HL-60 (cell line): ENCODE results near the gene KCTD16.

Experiments
- DNase-seq, 2 experiments: peaks; one replicate each; pipeline ENCODE4 v3.0.0-alpha.2; 2010 to 2020; ENCODE audit warnings: low read depth in 1 of 2, low spot score in 1 of 2
- H3K27ac ChIP-seq: fragments of 250-450 bp; sonication (Bioruptor Pico); replicated peaks from 2 replicates; pipeline ENCODE4 v1.5.1; 2020; ENCODE audit warnings: mild to moderate bottlenecking, moderate library complexity
- H3K27me3 ChIP-seq: fragments of 250-450 bp; sonication (Bioruptor Pico); 2 replicates; pipeline ENCODE4 v1.5.1; 2021; ENCODE audit warnings: mild to moderate bottlenecking, moderate library complexity; ENCODE audit not compliant: insufficient read depth, poor library complexity, severe bottlenecking
- H3K4me3 ChIP-seq: replicated peaks from 2 replicates; pipeline ENCODE4 v1.5.1; 2011; ENCODE audit warnings: mild to moderate bottlenecking, control low read depth, low read length; ENCODE audit not compliant: insufficient read depth
- CTCF ChIP-seq: IDR thresholded peaks from one replicate; pipeline ENCODE4 v1.5.1; 2011; ENCODE audit warnings: low read length, control low read depth, inconsistent platforms; ENCODE audit not compliant: insufficient read depth
- GABPA ChIP-seq: IDR thresholded peaks from 2 replicates; pipeline ENCODE4 v1.6.1; 2012; ENCODE audit warnings: low read depth
- POLR2AphosphoS5 ChIP-seq: IDR thresholded peaks from 2 replicates; pipeline ENCODE4 v1.6.1; 2012; ENCODE audit warnings: low read depth
- REST ChIP-seq: IDR thresholded peaks from 2 replicates; pipeline ENCODE4 v1.6.1; 2012; ENCODE audit warnings: low read depth; ENCODE audit not compliant: insufficient replicate concordance
- SPI1 ChIP-seq: IDR thresholded peaks from 2 replicates; pipeline ENCODE4 v1.6.1; 2012; ENCODE audit warnings: low read depth, mild to moderate bottlenecking, borderline replicate concordance

Gene KCTD16

GRCh38 chr5:144463481-144464223 is 293.0 kb downstream of the KCTD16 start:
- Histone ChIP-seq H3K4me3 (no peak overlapping the region), H3K27ac (no peak overlapping the region), H3K27me3 (no peaks in the 10 kb centered on the region)
- DNase-seq = no peak
- TF ChIP-seq GABPA (no peak), SPI1 (no peak), POLR2AphosphoS5 (no peak), CTCF (no peak), REST (no peak)

GRCh38 chr5:144464306-144464705 is 293.6 kb downstream of the KCTD16 start:
- no peak for DNase-seq
- Histone ChIP-seq H3K27ac (no peak overlapping the region), H3K27me3 (no peaks in the 10 kb centered on the region), H3K4me3 (no peak overlapping the region)
- TF ChIP-seq POLR2AphosphoS5 (no peak), SPI1 (no peak), GABPA (no peak), REST (no peak), CTCF (no peak)

GRCh38 chr5:144465441-144465840 is 294.8 kb downstream of the KCTD16 start:
- Histone ChIP-seq H3K4me3 (no peak overlapping the region), H3K27ac (no peak overlapping the region), H3K27me3 (no peaks in the 10 kb centered on the region)
- TF ChIP-seq CTCF (no peak), POLR2AphosphoS5 (no peak), SPI1 (no peak), REST (no peak), GABPA (no peak)
- no peak for DNase-seq
